ENCODE measurements around the gene RPTOR.
A peak's percentile ranks its signal among the peaks of the same experiment; 100 is the strongest.
"Not testable (repeated sequence)": the region's sequence is repeated elsewhere in the genome, so short reads cannot be mapped to it uniquely, and the experiment has no call there.

The RPTOR gene

GRCh38 chr17:80751070-80751945, 206.7 kb downstream of the RPTOR start:
- no peak for DNase-seq

DNA sequence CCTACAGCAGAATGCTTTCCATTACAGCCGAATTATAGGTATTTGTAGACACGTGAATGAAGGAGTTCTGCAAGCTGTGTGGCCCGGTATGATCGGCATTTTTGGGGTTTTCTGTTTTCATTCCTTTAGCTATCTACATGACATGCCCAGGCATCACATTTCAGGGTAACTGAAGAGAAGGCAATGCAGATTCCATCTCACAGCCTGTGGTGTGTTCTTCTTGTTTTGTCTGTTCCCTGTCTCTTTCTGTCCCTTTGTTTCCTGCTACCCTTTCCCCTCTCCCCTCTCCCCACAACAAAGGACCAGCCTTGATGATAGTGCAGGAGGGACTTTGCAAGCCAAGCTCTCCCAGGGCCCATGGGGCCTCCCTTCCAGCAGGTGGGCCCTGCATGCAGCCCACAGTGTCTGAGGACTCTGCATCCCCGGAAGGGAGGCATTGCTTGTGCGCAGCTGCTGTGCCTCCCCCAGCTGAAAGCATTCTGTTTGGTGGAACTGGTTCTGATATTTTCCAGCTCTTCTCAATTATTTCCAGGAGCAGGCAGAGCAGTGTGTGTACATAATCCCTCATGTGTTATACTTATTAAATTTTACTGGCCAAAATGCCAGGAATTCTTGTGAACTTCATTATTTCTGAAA, 207.4 kb downstream of the RPTOR start:
- no peak for DNase-seq

DNA sequence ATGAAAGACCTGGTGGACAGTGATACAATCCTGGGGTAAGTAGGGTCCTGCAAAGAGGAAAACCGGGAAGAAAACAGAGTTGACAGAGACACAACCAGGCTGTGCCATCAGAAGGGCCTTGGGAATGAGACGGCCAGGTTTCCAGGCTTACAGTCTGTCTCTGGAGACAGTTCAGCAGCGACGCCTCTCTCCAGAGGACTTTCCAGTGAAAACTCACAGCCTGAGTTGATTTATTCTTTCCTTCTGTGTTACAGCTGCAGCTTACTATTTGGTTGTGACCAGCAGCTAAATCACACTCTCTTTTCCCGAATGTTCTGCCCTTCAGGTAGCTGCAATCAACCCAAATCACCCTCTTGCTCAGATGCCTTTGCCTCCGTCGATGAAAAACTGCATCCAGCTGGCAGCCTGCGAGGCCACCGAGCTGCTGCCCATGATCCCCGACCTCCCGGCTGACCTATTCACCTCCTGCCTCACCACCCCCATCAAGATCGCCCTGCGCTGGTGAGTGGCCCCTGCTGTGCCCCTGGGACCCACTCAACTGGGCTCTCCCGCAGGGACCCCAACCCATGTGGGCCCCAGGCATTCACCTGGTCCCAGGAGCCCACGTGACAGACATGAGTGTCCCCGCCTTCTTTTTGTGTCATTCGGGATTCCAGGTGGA, 209.2 kb downstream of the RPTOR start:
- no peak for DNase-seq

DNA sequence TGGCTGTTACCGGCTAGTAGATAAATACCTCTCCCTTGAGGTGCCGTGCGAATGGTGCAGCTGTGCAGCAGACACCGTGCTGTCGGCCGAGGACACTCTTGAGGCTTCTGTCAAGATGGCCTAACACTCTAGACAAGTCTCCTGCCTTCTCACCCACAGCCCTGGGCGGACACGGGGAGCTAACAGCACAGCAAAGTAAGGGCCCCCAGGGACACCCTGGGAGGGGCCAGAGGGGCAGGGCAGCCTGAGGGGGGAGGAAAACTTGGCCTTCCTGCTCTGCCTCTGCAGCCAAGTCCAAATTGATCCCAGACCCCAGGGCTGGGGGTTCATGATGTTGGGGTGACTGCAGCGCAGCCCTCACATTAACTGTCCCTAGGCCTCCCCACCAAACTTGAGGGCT, 210.2 kb downstream of the RPTOR start:
- no peak for DNase-seq

DNA sequence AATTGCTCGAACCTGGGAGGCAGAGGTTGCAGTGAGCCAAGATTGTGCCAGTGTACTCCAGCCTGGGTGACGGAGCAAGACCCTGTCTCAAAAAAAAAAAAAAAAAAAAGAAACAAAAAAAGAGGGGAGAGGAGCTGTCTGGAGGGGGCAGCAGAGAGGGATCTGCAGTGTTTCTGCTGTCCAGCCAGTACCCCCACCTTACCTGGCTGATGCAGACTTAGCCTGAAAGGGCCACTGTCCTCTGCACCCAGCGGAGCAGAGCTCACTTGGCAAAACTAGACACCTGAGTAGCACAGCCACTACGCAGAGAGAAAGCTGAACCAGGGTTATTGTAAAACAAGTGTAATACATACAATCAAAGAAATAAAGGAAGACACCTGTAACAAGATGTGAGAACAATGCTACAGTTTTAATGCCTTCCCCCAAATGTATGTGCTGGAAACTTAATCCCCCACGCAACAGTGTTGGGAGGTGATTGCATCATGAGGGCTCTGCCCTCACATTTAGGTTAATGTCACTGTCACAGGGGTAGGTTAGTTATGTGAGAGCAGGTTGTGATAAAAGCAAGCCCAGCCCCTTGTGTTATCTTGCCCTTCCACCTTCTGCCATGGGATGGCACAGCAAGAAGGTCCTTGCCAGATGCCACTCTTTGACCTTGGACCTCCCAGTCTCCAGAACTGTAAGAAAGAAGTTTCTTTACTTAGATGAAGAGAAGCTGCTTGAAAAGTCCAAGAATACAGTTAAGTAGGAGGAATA, 211.2 kb downstream of the RPTOR start:
- DNase-seq, result peak; percentile 31

DNA sequence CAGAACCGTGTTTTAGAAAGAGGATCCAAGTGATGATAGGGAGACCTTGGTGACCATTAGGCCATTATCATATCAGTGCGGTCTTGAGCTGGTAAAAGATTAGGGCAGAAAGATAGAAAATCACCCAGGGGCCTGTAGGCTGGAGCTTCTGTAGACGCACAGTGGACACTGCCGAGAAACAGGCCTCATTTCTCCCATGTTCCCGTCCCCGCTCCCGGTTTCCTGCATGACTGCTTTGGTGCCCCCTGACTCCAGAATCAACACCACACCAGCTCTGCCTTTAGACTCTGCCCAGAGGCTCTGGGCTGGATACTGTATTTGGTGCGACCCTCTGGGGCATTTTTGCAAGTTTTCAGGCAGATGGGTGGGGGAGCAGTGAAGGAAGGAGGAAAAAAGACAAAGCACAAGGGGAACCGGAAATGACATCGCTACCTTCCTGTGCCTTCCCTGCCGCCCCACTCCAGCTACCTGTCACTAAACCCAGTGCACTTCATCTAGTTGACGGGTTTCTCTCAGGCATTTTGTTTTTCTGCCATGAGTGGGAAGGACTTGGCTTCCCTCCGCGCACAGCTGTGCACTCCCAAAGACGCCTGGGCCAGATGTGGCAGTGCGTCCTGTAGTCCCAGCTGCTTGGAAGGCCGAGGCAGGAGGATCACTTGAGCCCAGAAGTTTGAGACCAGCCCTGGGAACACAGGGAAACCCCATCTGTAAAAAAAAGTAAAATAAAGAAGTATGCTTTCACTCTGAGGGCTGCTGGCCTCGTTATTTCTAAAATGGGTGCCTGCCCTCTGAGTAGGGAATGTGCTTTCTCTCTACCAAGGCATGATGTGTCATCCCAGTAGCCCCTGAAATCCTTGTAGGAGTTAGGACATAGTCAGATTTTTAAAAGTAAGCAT, 214.1 kb downstream of the RPTOR start:
- DNase-seq, result peak; percentile 38

GRCh38 chr17:80759377-80759673, 214.7 kb downstream of the RPTOR start:
- DNase-seq, result peak; percentile 64

DNA sequence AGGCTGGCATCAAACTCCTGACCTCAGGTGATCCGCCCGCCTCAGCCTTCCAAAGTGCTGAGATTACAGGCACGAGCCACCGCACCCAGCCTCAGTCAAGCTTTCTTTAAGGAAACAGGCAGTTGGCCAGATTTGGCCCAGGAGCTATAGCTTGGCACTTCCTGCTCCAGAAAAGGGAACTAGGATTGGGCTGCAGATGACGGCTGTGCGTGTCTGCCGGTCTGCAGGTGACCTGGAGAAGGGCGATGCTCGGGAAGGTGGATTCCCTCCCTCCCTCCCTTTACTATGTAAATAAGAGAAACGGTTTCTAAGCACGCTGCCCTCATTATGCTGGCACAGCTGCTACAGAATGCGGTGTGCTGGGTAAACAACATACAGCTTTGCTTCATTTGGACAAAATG, 215.9 kb downstream of the RPTOR start:
- peak; percentile 99 for DNase-seq

DNA sequence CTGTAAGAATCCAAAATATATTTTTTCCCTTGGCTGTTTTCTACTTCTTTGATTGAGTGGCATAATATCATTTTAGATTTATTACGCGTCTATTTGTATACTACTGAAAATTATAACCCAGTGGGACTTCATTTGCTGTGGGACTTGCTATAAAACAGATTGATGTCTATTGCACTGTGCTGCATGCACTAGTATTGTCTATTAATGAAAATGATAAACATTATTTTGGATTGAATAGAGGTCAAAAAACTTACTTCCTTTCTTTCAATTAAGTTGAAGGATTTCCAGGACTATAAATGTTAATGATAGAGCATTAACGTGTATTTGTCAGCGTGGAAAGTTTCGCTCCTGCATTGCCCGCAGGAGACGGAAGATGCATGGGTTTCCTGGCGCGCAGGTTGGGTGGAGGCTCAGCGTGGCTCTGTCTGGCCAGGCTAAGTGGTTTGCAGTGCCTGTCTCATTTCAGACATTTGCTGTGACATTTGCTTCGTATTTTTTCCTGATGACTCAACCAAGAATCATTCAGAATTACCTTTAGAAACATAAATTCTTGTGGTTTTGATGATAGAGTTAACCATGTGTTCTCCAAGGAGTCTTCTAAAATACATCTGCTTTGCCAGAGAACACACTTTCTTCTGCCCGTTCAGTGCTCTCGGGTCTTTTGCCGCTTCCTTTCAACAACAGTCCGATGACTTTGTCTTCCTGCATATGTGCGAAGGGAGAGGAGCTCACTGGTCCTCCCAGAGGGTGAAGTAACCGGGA, 216.7 kb downstream of the RPTOR start:
- peak; percentile 69 for DNase-seq

- DNase-seq, result no peak
Observed at GRCh38 chr17:80762076-80762475, 217.4 kb downstream of the RPTOR start.

- DNase-seq, result no peak
Observed at GRCh38 chr17:80763293-80763867, 218.7 kb downstream of the RPTOR start.

DNA sequence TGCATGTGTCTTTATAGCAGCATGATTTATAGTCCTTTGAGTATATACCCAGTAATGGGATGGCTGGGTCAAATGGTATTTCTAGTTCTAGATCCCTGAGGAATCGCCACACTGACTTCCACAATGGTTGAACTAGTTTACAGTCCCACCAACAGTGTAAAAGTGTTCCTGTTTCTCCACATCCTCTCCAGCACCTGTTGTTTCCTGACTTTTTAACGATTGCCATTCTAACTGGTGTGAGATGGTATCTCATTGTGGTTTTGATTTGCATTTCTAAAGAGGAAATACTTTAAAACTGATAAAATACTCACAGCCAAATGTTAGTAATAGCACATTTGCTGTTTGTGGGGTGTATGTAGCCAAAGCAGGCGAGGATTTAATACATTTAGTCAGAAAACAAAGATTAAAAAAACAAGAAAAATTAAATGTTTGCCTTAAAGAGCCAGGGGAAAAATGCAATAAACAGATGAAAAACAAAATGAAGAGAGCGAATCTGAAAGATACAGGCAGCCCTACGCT, 220.0 kb downstream of the RPTOR start:
- not testable (repeated sequence) for DNase-seq

DNA sequence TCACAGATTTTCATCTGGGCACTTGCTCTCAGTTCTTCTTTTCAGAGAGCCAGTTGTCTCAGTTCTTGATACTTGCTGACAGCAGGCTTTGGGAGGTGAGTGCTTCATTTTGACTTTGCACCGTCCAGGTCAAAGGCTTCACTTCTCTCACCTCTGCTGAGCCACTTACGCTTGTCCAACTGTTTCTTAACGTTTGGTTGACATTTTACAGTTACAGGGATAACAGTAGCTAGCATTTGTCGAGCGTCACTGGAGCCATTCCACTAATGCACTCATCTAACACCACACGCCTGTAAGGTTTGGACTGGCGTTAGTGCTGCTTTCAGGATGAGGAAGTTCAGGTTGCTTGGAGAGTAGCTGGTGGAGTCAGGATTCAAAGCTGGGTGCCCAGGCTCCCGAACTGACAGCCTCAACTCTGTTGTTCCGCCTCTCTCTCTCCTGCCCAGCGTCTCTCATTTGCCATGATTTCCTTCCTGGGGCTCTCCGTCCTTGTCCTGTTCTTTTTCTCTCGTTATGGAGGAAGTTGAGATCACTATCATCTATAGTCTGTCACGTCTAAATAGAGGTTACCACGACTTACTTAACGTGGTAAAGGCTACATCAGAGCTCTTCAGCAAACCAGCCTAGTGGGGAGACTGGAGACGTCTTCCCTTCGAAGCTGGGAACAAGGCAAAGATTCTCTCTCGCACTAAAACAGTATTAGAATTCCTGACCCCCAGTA, 220.8 kb downstream of the RPTOR start:
- DNase-seq, result no peak

GRCh38 chr17:80766290-80766855, 221.7 kb downstream of the RPTOR start:
- DNase-seq, result no peak

GRCh38 chr17:80768389-80768788, 223.8 kb downstream of the RPTOR start:
- no peak for DNase-seq

DNA sequence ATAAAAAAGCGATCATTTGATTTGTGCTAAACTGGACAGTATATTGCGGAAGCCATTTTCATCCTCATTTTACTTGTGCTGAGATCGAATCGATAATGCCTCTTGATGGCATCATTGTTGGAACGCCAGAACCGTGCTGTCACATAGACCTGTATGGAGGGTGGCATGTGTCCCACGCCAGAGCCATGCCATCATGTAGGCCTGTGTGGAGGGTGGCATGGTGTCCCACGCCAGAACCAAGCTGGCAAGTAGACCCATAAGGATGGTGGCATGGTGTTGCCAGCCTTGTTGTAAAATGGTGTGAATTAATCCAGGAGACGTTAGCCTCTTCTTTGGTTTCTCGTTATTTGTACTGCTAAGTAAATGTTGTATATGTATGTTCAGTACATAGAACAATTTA, 224.3 kb downstream of the RPTOR start:
- no peak for DNase-seq

DNA sequence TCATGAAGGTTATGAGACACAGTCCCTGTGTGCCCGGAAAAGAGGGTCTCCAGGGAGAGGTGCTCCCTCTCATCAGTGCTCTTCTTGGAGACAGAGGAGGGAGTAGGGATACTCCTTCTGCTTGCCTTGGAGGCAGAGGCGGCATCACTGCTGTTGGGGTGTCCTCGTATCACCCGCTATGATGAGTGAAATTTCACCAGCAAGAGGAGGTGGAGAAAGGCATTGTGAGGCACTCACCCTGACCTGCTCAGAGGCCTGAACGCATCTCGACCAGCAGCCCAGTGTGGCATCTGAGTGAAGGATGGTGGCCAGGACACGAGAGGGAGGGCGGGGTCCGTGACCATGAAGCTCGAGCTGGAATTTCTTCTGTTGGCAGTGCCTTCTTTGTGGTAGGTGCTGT, 224.9 kb downstream of the RPTOR start:
- DNase-seq, result no peak

DNA sequence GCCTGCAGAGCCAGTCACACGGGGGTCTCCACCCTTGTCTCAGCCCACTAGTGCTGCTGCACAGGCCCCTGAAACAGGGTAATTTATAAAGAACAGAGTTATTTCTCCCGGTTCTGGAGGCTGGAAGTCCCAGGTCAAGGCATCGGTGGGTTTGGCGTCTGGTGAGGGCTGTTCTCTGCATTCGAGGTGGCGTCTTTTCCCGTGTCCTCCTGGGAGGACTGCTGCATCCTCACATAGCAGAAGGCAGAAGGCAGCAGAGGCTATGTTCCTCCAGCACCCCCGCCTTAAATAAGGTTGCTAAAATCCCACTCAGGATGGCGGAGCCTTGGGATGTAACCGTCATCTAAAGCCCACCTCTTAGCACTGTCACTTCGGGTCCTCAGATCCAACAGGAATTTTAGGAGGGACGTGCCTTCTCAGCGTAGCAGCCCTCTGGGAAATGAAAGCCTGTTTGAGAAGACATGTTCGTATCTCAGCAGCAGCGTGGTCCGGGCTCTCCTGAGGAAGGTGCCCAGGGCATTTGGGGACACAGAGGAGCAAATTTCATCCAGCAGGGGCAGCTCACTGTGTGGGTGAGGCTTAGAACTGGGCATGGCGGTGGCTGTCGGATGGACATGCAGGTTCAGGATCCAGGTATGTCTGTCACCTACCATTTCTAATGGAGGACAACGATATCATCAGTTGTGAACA, 225.4 kb downstream of the RPTOR start:
- no peak for DNase-seq

All from DMS53 (cell line).